ELR (cell line): ENCODE data around the gene HDAC4.
A peak's percentile ranks its signal among the peaks of the same experiment; 100 is the strongest.

Experiments used
- DNase-seq: peaks from one replicate; pipeline ENCODE4 v3.0.0-alpha.2; 2015; ENCODE audit warnings: low read depth

The HDAC4 gene

DNA sequence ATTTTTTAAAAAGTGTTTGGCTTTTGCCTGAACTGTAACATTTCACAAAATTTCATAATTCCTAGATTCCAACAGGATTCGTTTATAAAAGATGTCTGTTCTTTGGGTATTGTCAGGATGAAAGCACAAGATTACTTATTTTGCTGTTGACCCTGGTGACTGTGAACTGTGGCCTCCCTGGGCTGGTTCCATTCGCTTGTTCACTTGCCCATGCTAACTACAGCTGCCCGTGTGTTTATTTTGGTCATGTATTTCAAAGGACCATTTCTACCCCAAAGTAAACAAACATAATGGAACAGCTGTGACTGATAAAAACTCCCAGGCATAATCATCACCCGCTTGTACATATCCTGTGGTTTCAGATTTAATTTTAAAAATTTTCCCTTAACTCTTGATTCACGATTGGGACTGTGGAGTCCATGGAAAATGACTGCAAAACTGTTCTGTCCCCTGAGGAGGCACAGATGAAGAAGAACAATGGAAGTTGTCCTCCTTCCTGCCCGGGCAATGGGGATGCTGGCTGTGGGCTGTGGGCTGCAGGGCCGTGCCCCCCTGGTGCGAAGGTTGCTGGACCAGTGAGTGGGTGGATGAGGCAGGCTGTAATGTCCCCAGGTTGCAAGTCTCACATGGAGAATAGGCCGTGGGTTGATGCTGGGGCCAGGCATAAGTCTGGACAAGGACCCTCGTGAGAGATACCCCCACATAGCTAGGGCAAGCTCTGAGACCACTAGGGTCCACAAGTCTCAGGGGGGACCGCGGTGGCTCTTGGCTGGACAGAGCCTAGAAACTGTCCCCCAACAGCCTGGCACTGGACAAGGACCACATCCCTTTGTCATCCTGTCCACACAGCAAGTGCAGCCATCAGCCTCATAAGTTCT lies 28.9 kb upstream of the HDAC4 start:
- DNase-seq: no peak

- DNase-seq: no peak
Observed at GRCh38 chr2:239425631-239426030, 24.8 kb upstream of the HDAC4 start.

GRCh38 chr2:239424337-239425045 lies 23.7 kb upstream of the HDAC4 start:
- DNase-seq: no peak

GRCh38 chr2:239423551-239423950 lies 22.7 kb upstream of the HDAC4 start:
- DNase-seq: no peak

- no peak for DNase-seq
Observed at GRCh38 chr2:239421851-239422250, 21.0 kb upstream of the HDAC4 start.

DNA sequence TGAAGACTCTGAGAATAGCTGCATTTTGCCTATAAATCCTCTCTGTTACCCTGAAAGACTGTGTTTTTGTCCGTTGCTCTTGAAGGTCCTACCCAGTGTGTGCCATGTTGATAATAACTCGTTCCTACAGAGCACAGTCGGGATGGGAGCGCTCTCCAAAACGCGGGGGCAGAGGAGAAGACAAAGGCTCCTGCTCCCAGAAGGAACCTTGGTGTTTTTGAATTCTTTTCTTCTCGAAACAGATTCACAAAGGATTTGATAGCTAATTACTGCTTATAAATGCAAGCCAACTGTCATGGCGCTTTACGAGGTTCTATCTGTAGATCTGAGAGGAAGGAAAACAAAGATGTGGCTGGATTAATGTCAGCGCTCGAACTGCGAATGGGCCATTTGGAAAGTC lies 19.3 kb upstream of the HDAC4 start:
- no peak for DNase-seq

GRCh38 chr2:239418918-239419317 lies 18.1 kb upstream of the HDAC4 start:
- DNase-seq: no peak

DNA sequence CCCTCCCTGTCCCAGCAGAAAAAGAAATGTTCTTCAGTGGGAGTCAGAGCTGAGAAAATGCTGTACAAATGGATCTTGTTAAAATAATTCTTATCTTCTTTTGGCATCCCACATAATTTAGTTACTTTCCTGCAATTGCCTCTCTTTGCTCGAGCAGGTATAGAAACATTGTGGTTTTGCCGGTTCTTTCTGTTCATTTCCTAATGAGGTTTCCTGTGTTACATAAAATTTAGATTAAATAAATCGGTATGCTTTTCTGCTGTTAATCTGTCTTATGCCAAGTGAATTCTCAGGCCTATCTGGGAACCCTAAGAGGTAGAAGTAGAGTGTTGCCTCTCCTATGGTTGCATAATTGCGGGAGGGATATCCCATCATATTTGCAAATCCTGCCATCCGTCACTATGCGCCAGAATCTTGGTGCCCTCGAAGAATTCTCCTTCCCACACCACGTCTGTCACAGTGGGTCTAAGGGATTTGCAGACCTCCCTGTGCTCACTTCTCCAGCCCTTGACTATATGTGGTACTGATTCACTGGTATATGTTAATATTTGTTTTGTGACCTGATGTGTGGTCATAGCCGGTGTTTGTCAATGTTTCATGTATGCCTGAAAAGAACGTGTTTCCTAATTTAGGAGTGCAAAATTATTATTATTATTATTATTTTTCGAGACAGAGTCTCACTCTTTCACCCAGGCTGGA lies 12.2 kb upstream of the HDAC4 start:
- DNase-seq: no peak

DNA sequence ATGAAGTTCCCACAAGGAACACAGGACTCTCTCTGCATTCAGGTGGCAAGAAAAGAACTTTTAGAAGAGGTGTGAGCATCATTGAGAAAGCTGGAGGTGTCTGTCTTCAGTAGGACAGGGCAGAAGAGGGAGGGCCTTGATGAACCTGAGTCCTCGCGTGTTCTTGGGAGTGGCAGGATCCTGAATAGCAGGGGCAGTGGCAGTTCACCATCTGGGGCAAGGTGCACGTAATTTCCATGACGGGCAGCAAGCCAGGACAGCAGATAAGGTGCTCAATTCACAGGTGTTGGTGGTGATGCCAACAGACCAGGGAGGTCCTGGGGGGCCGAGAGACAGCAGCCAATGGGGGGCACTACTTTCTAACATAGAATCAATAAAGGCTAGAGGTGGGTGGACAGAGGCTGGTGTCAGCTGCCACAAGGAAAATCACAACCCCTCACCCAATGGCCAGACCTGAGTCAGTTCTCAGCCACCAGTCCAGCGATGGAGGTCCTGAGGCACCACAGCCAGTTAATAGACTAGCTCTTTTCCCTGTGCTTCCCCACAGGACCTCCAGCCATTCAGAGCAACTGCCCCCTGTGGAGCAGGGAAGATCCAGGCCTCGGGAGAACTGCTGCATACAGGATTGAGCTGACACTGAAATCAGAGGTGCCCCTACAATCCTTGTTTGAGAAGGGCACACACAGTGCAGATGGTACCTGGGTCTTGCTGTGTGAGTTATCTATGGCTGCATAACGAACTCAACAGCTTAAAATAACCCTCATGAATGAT lies 10.9 kb upstream of the HDAC4 start:
- no peak for DNase-seq

GRCh38 chr2:239411117-239411516 lies 10.3 kb upstream of the HDAC4 start:
- DNase-seq: no peak

GRCh38 chr2:239409976-239410375 lies 9.2 kb upstream of the HDAC4 start:
- no peak for DNase-seq

DNA sequence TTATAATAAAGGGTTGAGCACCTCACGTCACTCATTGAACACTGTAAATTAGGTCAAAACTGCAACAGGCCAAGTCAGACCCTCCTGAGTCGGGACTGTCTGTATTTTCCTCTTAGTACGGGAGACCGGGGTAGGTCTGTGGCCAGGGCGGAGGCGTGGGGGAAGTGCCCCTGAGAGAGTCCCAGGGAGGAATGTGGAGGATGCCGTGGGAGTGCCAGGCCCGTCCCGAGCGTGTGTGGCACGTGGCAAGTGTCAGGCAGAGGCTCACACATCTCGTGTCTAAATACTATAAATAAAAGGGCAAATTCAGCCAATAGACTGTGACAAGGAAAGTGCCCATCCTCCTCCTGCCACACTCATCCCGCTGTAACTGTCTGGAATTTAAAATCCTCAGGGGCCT lies 6.3 kb upstream of the HDAC4 start:
- DNase-seq: no peak

- DNase-seq: no peak
Observed at GRCh38 chr2:239406316-239406995, 5.6 kb upstream of the HDAC4 start.

GRCh38 chr2:239405071-239405470 lies 4.3 kb upstream of the HDAC4 start:
- DNase-seq: no peak

DNA sequence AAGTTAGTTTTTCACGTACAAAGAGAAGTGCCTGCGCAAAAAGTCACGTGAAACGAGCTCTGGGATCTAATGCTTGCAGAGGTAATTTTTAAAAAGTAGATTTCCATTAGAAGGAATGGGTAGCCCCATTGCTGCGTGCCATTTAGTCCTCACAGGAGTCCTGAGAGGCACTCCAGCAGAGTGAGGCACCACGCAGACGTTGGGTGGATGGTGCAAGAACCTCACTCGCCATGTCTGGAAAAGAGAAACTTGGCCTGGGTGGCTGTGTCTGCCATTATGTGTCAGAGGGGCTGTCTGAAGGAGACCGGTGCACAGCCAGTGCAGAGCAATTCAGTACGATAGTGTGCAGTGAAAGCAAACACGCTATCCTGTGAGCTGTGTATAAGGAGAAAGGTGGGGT lies 1.8 kb upstream of the HDAC4 start:
- DNase-seq: no peak

DNA sequence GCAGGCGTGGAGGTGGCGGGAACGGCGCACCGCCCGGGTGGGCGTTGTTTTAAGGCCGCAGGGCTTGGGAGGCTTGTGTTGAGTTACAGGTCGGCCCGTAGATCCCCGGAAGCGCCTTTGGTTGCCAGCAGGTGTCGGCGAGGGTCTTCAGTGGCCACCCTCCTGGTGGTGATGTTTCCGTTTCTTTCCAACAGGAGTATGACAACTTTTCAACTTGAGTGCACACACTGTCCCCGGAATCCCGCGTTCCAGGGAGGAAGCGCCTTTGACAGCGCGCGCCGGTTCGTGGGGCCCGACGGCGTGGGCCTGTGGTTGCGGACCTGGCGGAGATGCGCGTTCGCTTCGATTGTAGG lies 1.0 kb upstream of the HDAC4 start:
- no peak for DNase-seq

- peak; percentile 97 for DNase-seq
Observed at GRCh38 chr2:239401067-239401880, 454 bp upstream of the HDAC4 start.

- DNase-seq: peak; percentile 48
Observed at GRCh38 chr2:239399921-239400595, 762 bp downstream of the HDAC4 start.

GRCh38 chr2:239399433-239399920 lies 1.3 kb downstream of the HDAC4 start:
- peak; percentile 40 for DNase-seq

- DNase-seq: no peak
Observed at GRCh38 chr2:239398521-239398921, 2.3 kb downstream of the HDAC4 start.
